Measurements from ENCODE around the gene HECTD3. TPM values are rescaled to one million over a fixed set of nuclear protein-coding genes. Genes with fewer than 3 reads are reported as not detected.

The HECTD3 gene
- polyA plus RNA-seq, 1 donor (not counting 4 experiments of a cell fraction or from before 2014, with no cell fraction given) = 28.1 TPM

DNA sequence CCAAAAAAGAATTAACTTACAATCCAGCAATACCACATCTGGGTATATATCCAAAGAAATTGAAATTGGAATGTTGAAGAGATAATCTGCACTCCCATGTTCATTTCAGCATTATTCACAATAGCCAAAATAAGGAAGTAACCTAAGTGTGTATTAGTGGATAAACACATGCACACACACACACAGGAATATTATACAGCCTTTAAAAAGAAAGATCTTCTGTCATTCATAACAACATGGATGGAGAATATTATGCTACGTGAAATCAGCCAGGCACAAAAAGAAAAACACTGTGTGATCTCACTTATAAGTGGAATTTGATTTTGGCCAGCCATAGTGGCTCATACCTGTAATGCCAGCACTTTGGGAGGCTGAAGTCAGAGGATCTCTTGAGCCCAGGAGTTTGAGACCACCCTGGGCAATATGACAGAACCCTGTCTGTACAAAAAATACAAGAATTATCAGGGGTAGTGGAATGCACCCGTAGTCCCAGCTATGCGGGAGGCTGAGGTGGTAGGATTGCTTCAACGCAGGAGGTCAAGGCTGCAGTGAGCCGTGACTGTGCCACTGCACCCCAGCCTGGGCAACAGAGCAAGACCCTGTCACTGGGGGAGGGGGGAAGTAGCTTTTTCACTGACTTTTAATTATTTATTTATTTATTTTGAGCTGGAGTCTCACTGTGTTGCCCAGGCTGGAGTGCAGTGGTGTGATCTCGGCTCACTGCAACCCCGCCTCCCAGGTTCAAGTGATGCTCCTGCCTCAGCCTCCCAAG is 15.5 kb downstream of the HECTD3 start:
- Histone ChIP-seq H3K9ac (ENCODE audit: control insufficient read depth, extremely low read depth, insufficient read depth, low read length) (no peak overlapping the region), H3K4me3 (ENCODE audit: control insufficient read depth in 2 of 3, extremely low read depth in 1 of 3, insufficient read depth in 2 of 3, low read depth in 1 of 3, low read length in 3 of 3) (no peak overlapping the region), H3K36me3 (ENCODE audit: control insufficient read depth in 2 of 2, extremely low read depth in 1 of 2, insufficient read depth in 2 of 2, low read length in 2 of 2) (no peaks in the 10 kb centered on the region), H3K4me2 (ENCODE audit: control insufficient read depth, extremely low read depth, insufficient read depth, low read depth, low read length) (no peak overlapping the region), H3K27ac (ENCODE audit: control insufficient read depth, insufficient read depth, low read length) (no peak overlapping the region), H3K9me3 (ENCODE audit: control insufficient read depth, low read depth, low read length) (no peaks in the 10 kb centered on the region), H4K20me1 (ENCODE audit: control insufficient read depth, extremely low read depth, insufficient read depth, low read length) (no peaks in the 10 kb centered on the region), H3K79me2 (ENCODE audit: control insufficient read depth, insufficient read depth, low read length) (no peaks in the 10 kb centered on the region), H2AFZ (ENCODE audit: control insufficient read depth, low read length) (no peak overlapping the region), H3K27me3 (ENCODE audit: control insufficient read depth, extremely low read depth, insufficient read depth, low read length) (no peaks in the 10 kb centered on the region), H3K4me1 (ENCODE audit: control insufficient read depth, extremely low read depth, insufficient read depth, low read length) (no peaks in the 10 kb centered on the region), H3K9me1 (ENCODE audit: control insufficient read depth, extremely low read depth, insufficient read depth, low read length) (no peaks in the 10 kb centered on the region)
- dilution Hi-C loops (cut with MboI; ENCODE audit: extremely low pct_ligation_motif_present, low sequenced_read_pairs) = no loop called here
- DNase-seq (ENCODE audit: low read depth, low spot score) = no peak
- TF ChIP-seq, protein P1, sequence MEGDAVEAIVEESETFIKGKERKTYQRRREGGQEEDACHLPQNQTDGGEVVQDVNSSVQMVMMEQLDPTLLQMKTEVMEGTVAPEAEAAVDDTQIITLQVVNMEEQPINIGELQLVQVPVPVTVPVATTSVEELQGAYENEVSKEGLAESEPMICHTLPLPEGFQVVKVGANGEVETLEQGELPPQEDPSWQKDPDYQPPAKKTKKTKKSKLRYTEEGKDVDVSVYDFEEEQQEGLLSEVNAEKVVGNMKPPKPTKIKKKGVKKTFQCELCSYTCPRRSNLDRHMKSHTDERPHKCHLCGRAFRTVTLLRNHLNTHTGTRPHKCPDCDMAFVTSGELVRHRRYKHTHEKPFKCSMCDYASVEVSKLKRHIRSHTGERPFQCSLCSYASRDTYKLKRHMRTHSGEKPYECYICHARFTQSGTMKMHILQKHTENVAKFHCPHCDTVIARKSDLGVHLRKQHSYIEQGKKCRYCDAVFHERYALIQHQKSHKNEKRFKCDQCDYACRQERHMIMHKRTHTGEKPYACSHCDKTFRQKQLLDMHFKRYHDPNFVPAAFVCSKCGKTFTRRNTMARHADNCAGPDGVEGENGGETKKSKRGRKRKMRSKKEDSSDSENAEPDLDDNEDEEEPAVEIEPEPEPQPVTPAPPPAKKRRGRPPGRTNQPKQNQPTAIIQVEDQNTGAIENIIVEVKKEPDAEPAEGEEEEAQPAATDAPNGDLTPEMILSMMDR (optimal IDR thresholded peaks at IDR 0.05 in 1 of 3, IDR thresholded peaks at IDR 0.05 in 1 of 3, conservative IDR thresholded peaks at IDR 0.05 in 1 of 3; ENCODE audit: extremely low read depth in 1 of 3, insufficient read depth in 2 of 3, low read length in 3 of 3) = no peak
- TF ChIP-seq EZH2 (IDR thresholded peaks at IDR 0.05; ENCODE audit: low read length) = no peak
- no peak for FAIRE-seq

DNA sequence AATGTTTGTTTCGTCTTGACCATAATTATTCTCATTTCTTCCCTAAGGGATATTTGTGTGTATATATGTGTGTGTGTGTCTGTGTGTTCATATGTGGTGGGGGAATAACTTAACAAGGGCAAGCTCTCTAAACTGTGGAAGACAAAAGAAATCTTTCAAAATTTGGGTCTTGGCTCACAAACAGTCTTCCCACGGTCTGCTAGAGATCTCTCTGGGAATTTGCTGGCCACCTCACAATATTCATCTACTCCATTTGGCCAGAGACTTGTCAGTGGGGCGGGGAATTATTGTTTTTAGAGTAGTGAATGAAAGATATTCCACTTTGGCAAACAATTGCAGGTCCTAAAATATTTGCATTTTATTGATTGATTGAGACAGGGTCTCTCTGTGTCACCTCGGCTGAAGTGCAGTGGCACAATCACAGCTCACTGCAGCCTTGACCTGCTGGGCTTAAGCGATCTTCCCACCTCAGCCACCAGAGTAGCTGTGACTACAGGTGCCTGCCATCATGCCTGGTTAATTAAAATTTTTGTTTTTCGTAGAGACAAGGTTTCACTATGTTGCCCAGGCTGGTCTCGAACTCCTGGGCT is 16.7 kb downstream of the HECTD3 start:
- DNase-seq (ENCODE audit: low read depth, low spot score) (no peak), FAIRE-seq (no peak)
- Histone ChIP-seq H3K4me3 (ENCODE audit: control insufficient read depth in 2 of 3, extremely low read depth in 1 of 3, insufficient read depth in 2 of 3, low read depth in 1 of 3, low read length in 3 of 3) (no peak overlapping the region), H3K36me3 (ENCODE audit: control insufficient read depth in 2 of 2, extremely low read depth in 1 of 2, insufficient read depth in 2 of 2, low read length in 2 of 2) (no peaks in the 10 kb centered on the region), H3K4me1 (ENCODE audit: control insufficient read depth, extremely low read depth, insufficient read depth, low read length) (no peaks in the 10 kb centered on the region), H3K27ac (ENCODE audit: control insufficient read depth, insufficient read depth, low read length) (no peak overlapping the region), H4K20me1 (ENCODE audit: control insufficient read depth, extremely low read depth, insufficient read depth, low read length) (no peaks in the 10 kb centered on the region), H3K4me2 (ENCODE audit: control insufficient read depth, extremely low read depth, insufficient read depth, low read depth, low read length) (no peak overlapping the region), H3K9me3 (ENCODE audit: control insufficient read depth, low read depth, low read length) (no peaks in the 10 kb centered on the region), H3K27me3 (ENCODE audit: control insufficient read depth, extremely low read depth, insufficient read depth, low read length) (no peaks in the 10 kb centered on the region), H2AFZ (ENCODE audit: control insufficient read depth, low read length) (no peak overlapping the region), H3K9ac (ENCODE audit: control insufficient read depth, extremely low read depth, insufficient read depth, low read length) (no peak overlapping the region), H3K9me1 (ENCODE audit: control insufficient read depth, extremely low read depth, insufficient read depth, low read length) (no peaks in the 10 kb centered on the region), H3K79me2 (ENCODE audit: control insufficient read depth, insufficient read depth, low read length) (no peaks in the 10 kb centered on the region)
- dilution Hi-C loops (cut with MboI; ENCODE audit: extremely low pct_ligation_motif_present, low sequenced_read_pairs) = no loop called here
- TF ChIP-seq, protein P1 (optimal IDR thresholded peaks at IDR 0.05 in 1 of 3, IDR thresholded peaks at IDR 0.05 in 1 of 3, conservative IDR thresholded peaks at IDR 0.05 in 1 of 3; ENCODE audit: extremely low read depth in 1 of 3, insufficient read depth in 2 of 3, low read length in 3 of 3) = no peak
- no peak for TF ChIP-seq EZH2 (IDR thresholded peaks at IDR 0.05; ENCODE audit: low read length)

Measured in keratinocyte (primary cell).